ENCODE data around the gene MMRN2. TPM values are rescaled to one million over a fixed set of nuclear protein-coding genes. Genes with fewer than 3 reads are reported as not detected.
A peak's percentile ranks its signal among the peaks of the same experiment; 100 is the strongest.

MMRN2 gene
- total RNA-seq, 6 donors from 2014 or later = 18.8 to 76.8 (median 31.3) TPM

DNA sequence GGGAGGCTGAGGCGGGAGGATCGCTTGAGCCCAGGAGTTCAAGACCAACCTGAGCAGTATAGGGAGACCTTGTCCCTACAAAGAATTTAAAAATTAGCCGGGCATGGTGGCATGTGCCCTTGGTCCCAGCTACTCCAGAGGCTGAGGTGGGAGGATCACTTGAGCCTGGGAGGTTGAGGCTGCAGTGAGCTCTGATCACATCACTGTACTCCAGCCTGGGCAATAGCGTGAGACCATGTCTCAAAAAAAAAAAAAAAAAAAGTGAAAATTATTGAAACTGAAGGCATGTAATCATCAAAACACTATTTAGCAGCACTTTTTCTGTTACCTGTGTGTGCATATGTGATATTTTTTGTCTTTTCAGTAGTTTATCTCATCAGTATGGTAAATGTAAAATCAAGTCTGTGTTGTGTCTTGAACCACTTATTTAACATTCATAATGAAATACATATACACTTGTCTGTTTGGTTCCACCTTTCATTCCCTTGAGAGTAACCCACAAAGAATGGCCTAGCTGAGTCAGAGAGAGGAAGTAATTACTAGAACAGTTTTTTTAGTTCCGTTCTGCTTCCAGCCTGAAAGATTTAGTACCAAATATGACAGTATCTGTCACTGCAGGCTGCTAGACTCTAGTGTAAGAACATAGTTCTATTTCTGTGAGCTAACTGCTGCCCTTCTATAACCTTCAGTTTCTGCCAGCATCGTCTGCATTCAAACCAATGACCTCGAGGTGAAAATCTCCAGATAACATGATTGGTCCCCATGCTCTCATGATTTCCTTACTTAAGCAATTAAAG is 68.6 kb downstream of the MMRN2 start:
- Histone ChIP-seq H3K4me3 (no peak overlapping the region), H3K36me3 (no peaks in the 10 kb centered on the region), H3K27ac (no peak overlapping the region), H3K4me1 (peaks cover 0 to 4% (median 0%) of the 10 kb centered on the region in 4 donors), H3K27me3 (no peaks in the 10 kb centered on the region), H3K9me3 (no peaks in the 10 kb centered on the region)
- DNase-seq = no peak
- TF ChIP-seq POLR2AphosphoS5 (IDR thresholded peaks at IDR 0.05) (no peak), EP300 (IDR thresholded peaks at IDR 0.05) (no peak), POLR2A (IDR thresholded peaks at IDR 0.05) (no peak)
- TF ChIP-seq, protein P1, sequence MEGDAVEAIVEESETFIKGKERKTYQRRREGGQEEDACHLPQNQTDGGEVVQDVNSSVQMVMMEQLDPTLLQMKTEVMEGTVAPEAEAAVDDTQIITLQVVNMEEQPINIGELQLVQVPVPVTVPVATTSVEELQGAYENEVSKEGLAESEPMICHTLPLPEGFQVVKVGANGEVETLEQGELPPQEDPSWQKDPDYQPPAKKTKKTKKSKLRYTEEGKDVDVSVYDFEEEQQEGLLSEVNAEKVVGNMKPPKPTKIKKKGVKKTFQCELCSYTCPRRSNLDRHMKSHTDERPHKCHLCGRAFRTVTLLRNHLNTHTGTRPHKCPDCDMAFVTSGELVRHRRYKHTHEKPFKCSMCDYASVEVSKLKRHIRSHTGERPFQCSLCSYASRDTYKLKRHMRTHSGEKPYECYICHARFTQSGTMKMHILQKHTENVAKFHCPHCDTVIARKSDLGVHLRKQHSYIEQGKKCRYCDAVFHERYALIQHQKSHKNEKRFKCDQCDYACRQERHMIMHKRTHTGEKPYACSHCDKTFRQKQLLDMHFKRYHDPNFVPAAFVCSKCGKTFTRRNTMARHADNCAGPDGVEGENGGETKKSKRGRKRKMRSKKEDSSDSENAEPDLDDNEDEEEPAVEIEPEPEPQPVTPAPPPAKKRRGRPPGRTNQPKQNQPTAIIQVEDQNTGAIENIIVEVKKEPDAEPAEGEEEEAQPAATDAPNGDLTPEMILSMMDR (IDR thresholded peaks at IDR 0.05) = no peak
- ATAC-seq (ENCODE audit: low FRiP score in 2 of 2) = peak in 1 of 2 donors; percentile 47
- 68 to 72% methylated on average over 7 of the region's 7 CpGs for WGBS, 2 donors

Small RNA genes lying within 50 kb of the gene (small RNA-seq; reads per million reads assigned to genes)
- gene BMS1P3 (0 reads per million in 4 donors), gene RNU1-19P (0 reads per million in 4 donors)

Other genes with a start within 250 kb of the MMRN2 start
- gene BMPR1A, start 201.0 kb downstream of the MMRN2 start, total RNA-seq = 10 to 100 TPM; 12.9 to 37.4 (median 30.6) TPM
- 10 to 100 TPM in 1 of 6 donors, 1 to 10 TPM in 4, not detected in 1; 2.9 to 24.7 (median 6.4) TPM for gene SNCG, start 984 bp upstream of the MMRN2 start, total RNA-seq
- gene ADIRF, start 10.9 kb upstream of the MMRN2 start, total RNA-seq = 100 to 1,000 TPM in 5 of 6 donors, 10 to 100 TPM in 1; 51.3 to 202 (median 164) TPM
- gene FAM25A, start 62.7 kb upstream of the MMRN2 start, total RNA-seq = not detected
- 100 to 1,000 TPM in 5 of 6 donors, 10 to 100 TPM in 1; 66.0 to 144 (median 116) TPM for gene GLUD1, start 137.2 kb upstream of the MMRN2 start, total RNA-seq
- 10 to 100 TPM; 19.8 to 38.7 (median 26.4) TPM for gene SHLD2, start 137.6 kb upstream of the MMRN2 start, total RNA-seq

All from upper lobe of left lung (tissue), 6 donors.